H9 (cell line): ENCODE results near the gene TMEM106C. TPM values are rescaled to one million over a fixed set of nuclear protein-coding genes. Genes with fewer than 3 reads are reported as not detected.

Experiments
- DNase-seq: peaks from one replicate; pipeline ENCODE4 v3.0.0-alpha.2; 2017
- H2AFZ ChIP-seq: one replicate; pipeline ENCODE4 v1.6.1; 2013; ENCODE audit warnings: mild to moderate bottlenecking, low read length, control low read depth, moderate library complexity
- H2AK5ac ChIP-seq: 2 replicates; pipeline ENCODE4 v1.6.1; 2013; ENCODE audit warnings: low read length, control low read depth, mixed read lengths; ENCODE audit not compliant: insufficient read length
- H2BK120ac ChIP-seq: one replicate; pipeline ENCODE4 v1.6.1; 2013; ENCODE audit warnings: low read depth, mild to moderate bottlenecking, low read length, control low read depth, inconsistent platforms; ENCODE audit not compliant: poor library complexity, severe bottlenecking
- H2BK12ac ChIP-seq: 2 replicates; pipeline ENCODE4 v1.6.1; 2013; ENCODE audit warnings: low read length, control low read depth, mixed read lengths, low read depth; ENCODE audit not compliant: insufficient read length
- H2BK15ac ChIP-seq: 2 replicates; pipeline ENCODE4 v1.6.1; 2013; ENCODE audit warnings: low read depth, low read length, control low read depth
- H2BK20ac ChIP-seq: one replicate; pipeline ENCODE4 v1.6.1; 2013; ENCODE audit warnings: low read depth, mild to moderate bottlenecking, low read length, control low read depth, inconsistent platforms; ENCODE audit not compliant: poor library complexity, severe bottlenecking
- H2BK5ac ChIP-seq: 2 replicates; pipeline ENCODE4 v1.6.1; 2013; ENCODE audit warnings: low read length, control low read depth, mixed read lengths; ENCODE audit not compliant: insufficient read length
- H3K14ac ChIP-seq: 2 replicates; pipeline ENCODE4 v1.6.1; 2013; ENCODE audit warnings: low read length, control low read depth; ENCODE audit not compliant: insufficient read depth
- H3K18ac ChIP-seq: 2 replicates; pipeline ENCODE4 v1.6.1; 2013; ENCODE audit warnings: low read depth, mild to moderate bottlenecking, mixed read lengths, low read length, control low read depth; ENCODE audit not compliant: insufficient read length
- H3K23ac ChIP-seq: 2 replicates; pipeline ENCODE4 v1.6.1; 2013; ENCODE audit warnings: low read length, control low read depth, mixed read lengths, low read depth; ENCODE audit not compliant: insufficient read length
- H3K23me2 ChIP-seq: 2 replicates; pipeline ENCODE4 v1.6.1; 2013; ENCODE audit warnings: low read depth, mild to moderate bottlenecking, mixed read lengths, low read length, control low read depth; ENCODE audit not compliant: insufficient read length, poor library complexity, severe bottlenecking
- H3K27ac ChIP-seq: 2 replicates; pipeline ENCODE4 v1.5.1; 2013; ENCODE audit warnings: low read length, control low read depth, mixed read lengths, low read depth; ENCODE audit not compliant: insufficient read length
- H3K27me3 ChIP-seq: 2 replicates; pipeline ENCODE4 v1.6.1; 2013; ENCODE audit warnings: low read length, control low read depth, inconsistent platforms; ENCODE audit not compliant: insufficient read depth
- H3K4ac ChIP-seq: 2 replicates; pipeline ENCODE4 v1.6.1; 2013; ENCODE audit warnings: low read depth, mild to moderate bottlenecking, control low read depth, inconsistent platforms, low read length, moderate library complexity
- H3K4me1 ChIP-seq: 2 replicates; pipeline ENCODE4 v1.6.1; 2013; ENCODE audit warnings: low read length, control low read depth, inconsistent platforms; ENCODE audit not compliant: insufficient read depth
- H3K4me2 ChIP-seq: 2 replicates; pipeline ENCODE4 v1.6.1; 2013; ENCODE audit warnings: low read length, control low read depth, mixed read lengths; ENCODE audit not compliant: insufficient read length, insufficient read depth
- H3K56ac ChIP-seq: 2 replicates; pipeline ENCODE4 v1.6.1; 2013; ENCODE audit warnings: low read depth, mild to moderate bottlenecking, mixed read lengths, low read length, control low read depth; ENCODE audit not compliant: insufficient read length
- H3K79me1 ChIP-seq: 2 replicates; pipeline ENCODE4 v1.6.1; 2013; ENCODE audit warnings: low read depth, mild to moderate bottlenecking, moderate library complexity, low read length, control low read depth, inconsistent platforms; ENCODE audit not compliant: insufficient read depth, poor library complexity, severe bottlenecking
- H3K79me2 ChIP-seq: 2 replicates; pipeline ENCODE4 v1.6.1; 2013; ENCODE audit warnings: low read length, control low read depth, inconsistent platforms; ENCODE audit not compliant: insufficient read depth
- H3K9ac ChIP-seq: 2 replicates; pipeline ENCODE4 v1.6.1; 2013; ENCODE audit warnings: low read length, control low read depth, mixed read lengths; ENCODE audit not compliant: insufficient read length; ENCODE audit errors: extremely low read depth
- H3K9me3 ChIP-seq: one replicate; pipeline ENCODE4 v1.6.1; 2013; ENCODE audit warnings: low read depth, low read length, inconsistent platforms; ENCODE audit not compliant: control insufficient read depth
- H3T11ph ChIP-seq: one replicate; pipeline ENCODE4 v1.6.1; 2013; ENCODE audit warnings: mild to moderate bottlenecking, low read length, control low read depth, inconsistent platforms
- H4K20me1 ChIP-seq: one replicate; pipeline ENCODE4 v1.6.1; 2013; ENCODE audit not compliant: control insufficient read depth, insufficient read length, insufficient read depth
- H4K5ac ChIP-seq: 2 replicates; pipeline ENCODE4 v1.6.1; 2013; ENCODE audit warnings: low read depth, mild to moderate bottlenecking, mixed read lengths, low read length, control low read depth; ENCODE audit not compliant: insufficient read length
- H4K8ac ChIP-seq: replicated peaks from 2 replicates; pipeline ENCODE4 v1.6.1; 2013; ENCODE audit warnings: low read length, control low read depth, mixed read lengths, low read depth; ENCODE audit not compliant: insufficient read length
- H4K91ac ChIP-seq: 2 replicates; pipeline ENCODE4 v1.6.1; 2013; ENCODE audit warnings: low read depth, mild to moderate bottlenecking, moderate library complexity, mixed read lengths, low read length, control low read depth; ENCODE audit not compliant: insufficient read length
- H3K27ac Mint-ChIP-seq, 3 experiments: 2 replicates in 2 of 3; 3 replicates in 1 of 3; pipeline ENCODE4 v1.8.0; 2020 to 2021; ENCODE audit warnings: mixed read lengths in 3 of 3, mild to moderate bottlenecking in 1 of 3, moderate library complexity in 1 of 3
- H3K27me3 Mint-ChIP-seq: 2 replicates; pipeline ENCODE4 v1.8.0; 2021; ENCODE audit warnings: low read depth, mild to moderate bottlenecking, moderate library complexity, mixed read lengths
- H3K36me3 Mint-ChIP-seq, 3 experiments: 2 replicates in 2 of 3; 3 replicates in 1 of 3; pipeline ENCODE4 v1.8.0; 2020 to 2021; ENCODE audit warnings: low read depth in 3 of 3, mixed read lengths in 3 of 3; ENCODE audit not compliant: insufficient read depth in 1 of 3
- H3K4me1 Mint-ChIP-seq, 2 experiments: 2 replicates each; pipeline ENCODE4 v1.8.0; 2020; ENCODE audit warnings: mixed read lengths in 2 of 2
- H3K4me3 Mint-ChIP-seq, 2 experiments: 2 replicates in 1 of 2; 3 replicates in 1 of 2; pipeline ENCODE4 v1.8.0; 2020 to 2021; ENCODE audit warnings: mild to moderate bottlenecking in 2 of 2, mixed read lengths in 2 of 2, moderate library complexity in 1 of 2
- H3K9me3 Mint-ChIP-seq, 2 experiments: 2 replicates in 1 of 2; 3 replicates in 1 of 2; pipeline ENCODE4 v1.8.0; 2020; ENCODE audit warnings: mild to moderate bottlenecking in 2 of 2, mixed read lengths in 2 of 2, moderate library complexity in 1 of 2
- CTCF ChIP-seq: fragments of 200-600 bp; sonication (generic); conservative IDR thresholded peaks from 3 replicates; pipeline ENCODE4 v1.8.0; 2021; ENCODE audit warnings: antibody characterized with exemption, mild to moderate bottlenecking
- WGBS: extraction: QIAGEN DNeasy Blood & Tissue Kit; methylation state at CpG from one replicate; pipeline ENCODE4 v1.1.7; 2013; ENCODE audit warnings: missing lambda C conversion rate, low lambda C conversion rate, mixed read lengths; ENCODE audit not compliant: insufficient read length; ENCODE audit errors: extremely low coverage; 5-methylcytosine and 5-hydroxymethylcytosine counted together
- total RNA-seq: library from RNA; stranded (reverse); gene quantifications from 2 replicates; pipeline ENCODE4 v1.2.1, GENCODE V29; 2021

The TMEM106C gene
- total RNA-seq, 1 experiment from 2014 or later = 43.7 TPM

GRCh38 chr12:47970843-47971242 is 7.4 kb downstream of the TMEM106C start:
- Histone ChIP-seq H2AK5ac (no peak overlapping the region), H3K27me3 (no peaks in the 10 kb centered on the region), H2AFZ (no peak overlapping the region), H3K9ac (no peak overlapping the region), H3K4me1 (no peaks in the 10 kb centered on the region), H3K27ac (no peak overlapping the region), H2BK5ac (no peak overlapping the region), H3K4ac (no peak overlapping the region), H3K18ac (no peak overlapping the region), H3K79me2 (no peaks in the 10 kb centered on the region), H3K23ac (no peak overlapping the region), H2BK15ac (no peak overlapping the region), H2BK12ac (no peak overlapping the region), H2BK20ac (no peak overlapping the region), H2BK120ac (no peak overlapping the region), H3K23me2 (no peaks in the 10 kb centered on the region), H3K9me3 (no peaks in the 10 kb centered on the region), H4K5ac (no peak overlapping the region), H3K79me1 (no peaks in the 10 kb centered on the region), H4K20me1 (no peaks in the 10 kb centered on the region), H3K4me2 (no peak overlapping the region), H4K8ac (no peak overlapping the region), H3K14ac (no peak overlapping the region), H4K91ac (no peak overlapping the region), H3K56ac (no peak overlapping the region), H3T11ph (no peak overlapping the region)
- peaks cover 0 to 17% (median 0%) of the 10 kb centered on the region in 3 experiments; a peak in 3 of 7 replicates for H3K36me3 Mint-ChIP-seq
- no CpG with 5 or more reads among the region's 7 CpGs for WGBS
- no peaks in the 10 kb centered on the region for H3K4me1 Mint-ChIP-seq
- no peak overlapping the region for H3K27ac Mint-ChIP-seq
- DNase-seq = no peak
- H3K9me3 Mint-ChIP-seq = no peaks in the 10 kb centered on the region
- peaks cover 44% of the 10 kb centered on the region for H3K27me3 Mint-ChIP-seq
- no peak for TF ChIP-seq CTCF
- H3K4me3 Mint-ChIP-seq = no peak overlapping the region
